Right lobe of liver (tissue), 4 donors: ENCODE data around the gene WDR90.

Experiments
- POLR2A ChIP-seq: fragments of 450-650 bp; IDR thresholded peaks from one replicate; pipeline ENCODE4 v1.6.1; 2017; ENCODE audit warnings: antibody characterized with exemption, mild to moderate bottlenecking
- TF ChIP-seq, protein P1 (sequence below), 4 donors: fragments of 200-600 bp in 3 of 4; fragments of 450-650 bp in 1 of 4; IDR thresholded peaks; one replicate each; pipeline versions ENCODE4 v1.5.1 to v1.8.0; 2016 to 2022; ENCODE audit warnings: antibody characterized with exemption in 4 of 4, mild to moderate bottlenecking in 2 of 4
- donor health status: DM: no; HTN: no; CAD: no.
- donor health status: DM: no; HTN: no; CAD: no.
- donor health status: DM: no; HTN: yes; CAD: no.

DNA sequence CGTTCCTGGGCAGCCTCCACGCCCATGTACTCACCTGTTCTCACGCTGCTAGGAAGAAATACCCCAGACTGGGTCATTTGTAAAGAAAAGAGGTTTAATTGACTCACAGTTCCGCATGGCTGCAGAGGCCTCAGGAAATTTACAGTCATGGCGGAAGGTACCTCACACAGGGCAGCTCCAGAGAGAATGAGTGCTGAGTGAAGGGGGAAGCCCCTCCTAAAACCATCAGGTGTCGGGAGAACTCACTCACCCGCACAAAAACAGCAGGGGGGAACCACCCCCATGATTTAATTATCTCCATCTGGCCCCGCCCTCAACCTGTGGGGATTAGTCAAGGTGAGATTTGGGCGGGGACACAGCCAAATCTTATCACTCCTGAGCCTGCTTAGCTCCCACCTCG, 41.1 kb upstream of the WDR90 start:
- TF ChIP-seq POLR2A: no peak
- TF ChIP-seq, protein P1, sequence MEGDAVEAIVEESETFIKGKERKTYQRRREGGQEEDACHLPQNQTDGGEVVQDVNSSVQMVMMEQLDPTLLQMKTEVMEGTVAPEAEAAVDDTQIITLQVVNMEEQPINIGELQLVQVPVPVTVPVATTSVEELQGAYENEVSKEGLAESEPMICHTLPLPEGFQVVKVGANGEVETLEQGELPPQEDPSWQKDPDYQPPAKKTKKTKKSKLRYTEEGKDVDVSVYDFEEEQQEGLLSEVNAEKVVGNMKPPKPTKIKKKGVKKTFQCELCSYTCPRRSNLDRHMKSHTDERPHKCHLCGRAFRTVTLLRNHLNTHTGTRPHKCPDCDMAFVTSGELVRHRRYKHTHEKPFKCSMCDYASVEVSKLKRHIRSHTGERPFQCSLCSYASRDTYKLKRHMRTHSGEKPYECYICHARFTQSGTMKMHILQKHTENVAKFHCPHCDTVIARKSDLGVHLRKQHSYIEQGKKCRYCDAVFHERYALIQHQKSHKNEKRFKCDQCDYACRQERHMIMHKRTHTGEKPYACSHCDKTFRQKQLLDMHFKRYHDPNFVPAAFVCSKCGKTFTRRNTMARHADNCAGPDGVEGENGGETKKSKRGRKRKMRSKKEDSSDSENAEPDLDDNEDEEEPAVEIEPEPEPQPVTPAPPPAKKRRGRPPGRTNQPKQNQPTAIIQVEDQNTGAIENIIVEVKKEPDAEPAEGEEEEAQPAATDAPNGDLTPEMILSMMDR (IDR thresholded peaks at IDR 0.05): no peak
